ENCODE measurements around the gene DESI2.

The DESI2 gene

GRCh38 chr1:244647819-244648218 lies 5.1 kb upstream of the DESI2 start:
- no peaks in the 10 kb centered on the region for H3K36me3 ChIP-seq
- no peak overlapping the region for H3K4me3 ChIP-seq (ENCODE audit: low read depth, low read length)
- no peaks in the 10 kb centered on the region for H3K9me3 ChIP-seq
- H3K27me3 ChIP-seq: peaks cover 2% of the 10 kb centered on the region; the same call in 1 of the 2 replicates
- TF ChIP-seq CTCF (IDR thresholded peaks at IDR 0.05; ENCODE audit: low read depth, low read length): no peak
- no peaks in the 10 kb centered on the region for H3K4me1 ChIP-seq
- no peak for DNase-seq

- DNase-seq: no peak
These were observed 837 bp upstream of the DESI2 start for GRCh38 chr1:244651956-244652622.

GRCh38 chr1:244653439-244654107 lies 647 bp downstream of the DESI2 start:
- TF ChIP-seq CTCF (IDR thresholded peaks at IDR 0.05; ENCODE audit: low read depth, low read length): no peak
- Histone ChIP-seq H3K36me3 (peaks cover 12% of the 10 kb centered on the region; the same call in 1 of the 2 replicates), H3K27me3 (no peaks in the 10 kb centered on the region), H3K9me3 (no peaks in the 10 kb centered on the region), H3K4me1 (no peaks in the 10 kb centered on the region), H3K4me3 (ENCODE audit: low read depth, low read length) (peak overlapping the region; percentile 76)
- DNase-seq: no peak

More at GRCh38 chr1:244651956-244652622, 837 bp upstream of the DESI2 start:
- Histone ChIP-seq H3K36me3 (0 out of 2 replicates have a peak, but pooled peaks cover 1% of the 10 kb centered on the region), H3K9me3 (no peaks in the 10 kb centered on the region), H3K27me3 (no peaks in the 10 kb centered on the region), H3K4me1 (no peaks in the 10 kb centered on the region), H3K4me3 (ENCODE audit: low read depth, low read length) (peak overlapping the region; percentile 73)
- no peak for TF ChIP-seq CTCF (IDR thresholded peaks at IDR 0.05; ENCODE audit: low read depth, low read length)

GRCh38 chr1:244654108-244655038 lies 1.4 kb downstream of the DESI2 start:
- H3K4me3 ChIP-seq (ENCODE audit: low read depth, low read length): peak overlapping the region; percentile 76
- H3K9me3 ChIP-seq: no peaks in the 10 kb centered on the region
- no peaks in the 10 kb centered on the region for H3K4me1 ChIP-seq
- H3K36me3 ChIP-seq: peaks cover 12% of the 10 kb centered on the region; the same call in 1 of the 2 replicates
- DNase-seq: no peak
- no peaks in the 10 kb centered on the region for H3K27me3 ChIP-seq
- no peak for TF ChIP-seq CTCF (IDR thresholded peaks at IDR 0.05; ENCODE audit: low read depth, low read length)

- DNase-seq: no peak
- Histone ChIP-seq H3K36me3 (peaks cover 12% of the 10 kb centered on the region; the same call in 1 of the 2 replicates), H3K9me3 (no peaks in the 10 kb centered on the region), H3K27me3 (no peaks in the 10 kb centered on the region), H3K4me1 (no peaks in the 10 kb centered on the region), H3K4me3 (ENCODE audit: low read depth, low read length) (peak overlapping the region; percentile 76)
- no peak for TF ChIP-seq CTCF (IDR thresholded peaks at IDR 0.05; ENCODE audit: low read depth, low read length)
These were observed 2.3 kb downstream of the DESI2 start for GRCh38 chr1:244655186-244655585.
